Measurements from ENCODE around the gene RCAN3.
"Not testable (repeated sequence)": the region's sequence is repeated elsewhere in the genome, so short reads cannot be mapped to it uniquely, and the experiment has no call there.

Gene RCAN3

GRCh38 chr1:24541711-24542346 lies 39.2 kb downstream of the RCAN3 start:
- DNase-seq (ENCODE audit: low read depth) = no peak
- H3K4me3 ChIP-seq (replicated peaks; ENCODE audit: low read depth, low read length) = no peak overlapping the region
- TF ChIP-seq, protein P1, sequence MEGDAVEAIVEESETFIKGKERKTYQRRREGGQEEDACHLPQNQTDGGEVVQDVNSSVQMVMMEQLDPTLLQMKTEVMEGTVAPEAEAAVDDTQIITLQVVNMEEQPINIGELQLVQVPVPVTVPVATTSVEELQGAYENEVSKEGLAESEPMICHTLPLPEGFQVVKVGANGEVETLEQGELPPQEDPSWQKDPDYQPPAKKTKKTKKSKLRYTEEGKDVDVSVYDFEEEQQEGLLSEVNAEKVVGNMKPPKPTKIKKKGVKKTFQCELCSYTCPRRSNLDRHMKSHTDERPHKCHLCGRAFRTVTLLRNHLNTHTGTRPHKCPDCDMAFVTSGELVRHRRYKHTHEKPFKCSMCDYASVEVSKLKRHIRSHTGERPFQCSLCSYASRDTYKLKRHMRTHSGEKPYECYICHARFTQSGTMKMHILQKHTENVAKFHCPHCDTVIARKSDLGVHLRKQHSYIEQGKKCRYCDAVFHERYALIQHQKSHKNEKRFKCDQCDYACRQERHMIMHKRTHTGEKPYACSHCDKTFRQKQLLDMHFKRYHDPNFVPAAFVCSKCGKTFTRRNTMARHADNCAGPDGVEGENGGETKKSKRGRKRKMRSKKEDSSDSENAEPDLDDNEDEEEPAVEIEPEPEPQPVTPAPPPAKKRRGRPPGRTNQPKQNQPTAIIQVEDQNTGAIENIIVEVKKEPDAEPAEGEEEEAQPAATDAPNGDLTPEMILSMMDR (IDR thresholded peaks at IDR 0.05; ENCODE audit: low read length, missing control alignments) = peak; percentile 42

DNA sequence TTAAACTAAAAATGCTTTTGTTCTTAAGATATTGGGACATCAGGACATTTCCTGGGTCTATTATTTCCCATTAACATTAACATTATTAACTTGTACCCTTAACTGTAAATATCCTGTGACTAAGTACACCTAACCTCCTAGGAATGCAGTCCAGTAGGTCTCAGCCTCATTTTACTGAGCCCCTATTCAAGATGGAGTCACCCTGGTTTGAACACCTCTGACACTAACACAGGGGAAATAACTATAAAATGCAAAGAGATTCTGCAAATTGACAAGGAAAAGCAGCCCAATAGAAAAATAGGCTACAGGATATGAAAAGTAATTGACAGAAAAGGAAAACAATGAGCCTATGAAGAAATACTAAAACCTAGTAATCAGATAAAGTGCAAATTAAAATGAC lies 41.6 kb downstream of the RCAN3 start:
- no peak for DNase-seq (ENCODE audit: low read depth)
- H3K4me3 ChIP-seq (replicated peaks; ENCODE audit: low read depth, low read length) = no peak overlapping the region
- TF ChIP-seq, protein P1 (IDR thresholded peaks at IDR 0.05; ENCODE audit: low read length, missing control alignments) = no peak

DNA sequence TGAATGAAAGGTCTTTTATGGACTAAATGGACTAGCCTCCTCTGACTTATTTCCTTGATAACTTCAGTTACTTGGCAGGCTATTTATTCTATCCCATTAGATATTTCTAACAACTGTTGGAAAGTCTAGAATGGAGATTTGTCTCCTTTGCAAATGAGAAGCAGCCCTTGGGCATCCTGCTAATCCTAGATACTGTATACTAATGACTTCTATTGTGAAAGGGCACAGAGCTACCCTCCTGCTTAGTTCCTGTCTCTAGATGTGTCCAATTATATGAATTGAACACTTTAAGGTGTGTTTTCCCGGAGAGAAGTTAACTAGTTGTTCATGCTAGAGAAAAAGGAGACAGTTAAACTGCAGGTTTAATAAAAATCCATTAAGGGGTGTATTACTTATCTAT lies 43.0 kb downstream of the RCAN3 start:
- TF ChIP-seq, protein P1 (IDR thresholded peaks at IDR 0.05; ENCODE audit: low read length, missing control alignments) = no peak
- no peak overlapping the region for H3K4me3 ChIP-seq (replicated peaks; ENCODE audit: low read depth, low read length)
- no peak for DNase-seq (ENCODE audit: low read depth)

GRCh38 chr1:24547195-24547594 lies 44.6 kb downstream of the RCAN3 start:
- TF ChIP-seq, protein P1 (IDR thresholded peaks at IDR 0.05; ENCODE audit: low read length, missing control alignments) = no peak
- no peak for DNase-seq (ENCODE audit: low read depth)
- no peak overlapping the region for H3K4me3 ChIP-seq (replicated peaks; ENCODE audit: low read depth, low read length)

DNA sequence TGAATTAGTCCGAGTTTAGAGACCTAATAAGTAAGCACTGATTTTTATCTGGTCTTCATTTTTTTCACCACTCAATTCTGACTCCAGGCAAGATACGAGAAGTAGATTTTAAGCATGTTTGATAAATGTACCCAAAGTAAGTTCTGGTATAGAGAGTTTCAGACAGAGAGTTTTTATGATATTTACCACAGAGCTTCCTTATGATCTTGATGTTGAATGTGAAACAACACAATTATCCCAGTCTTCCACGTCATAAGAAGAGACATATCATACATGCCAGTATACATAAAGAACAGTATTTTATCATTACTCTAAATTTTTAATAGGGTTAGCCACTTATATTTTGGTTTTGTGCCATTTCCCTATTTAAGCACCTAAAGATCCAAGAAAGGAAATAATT lies 45.4 kb downstream of the RCAN3 start:
- TF ChIP-seq, protein P1 (IDR thresholded peaks at IDR 0.05; ENCODE audit: low read length, missing control alignments) = no peak
- DNase-seq (ENCODE audit: low read depth) = no peak

DNA sequence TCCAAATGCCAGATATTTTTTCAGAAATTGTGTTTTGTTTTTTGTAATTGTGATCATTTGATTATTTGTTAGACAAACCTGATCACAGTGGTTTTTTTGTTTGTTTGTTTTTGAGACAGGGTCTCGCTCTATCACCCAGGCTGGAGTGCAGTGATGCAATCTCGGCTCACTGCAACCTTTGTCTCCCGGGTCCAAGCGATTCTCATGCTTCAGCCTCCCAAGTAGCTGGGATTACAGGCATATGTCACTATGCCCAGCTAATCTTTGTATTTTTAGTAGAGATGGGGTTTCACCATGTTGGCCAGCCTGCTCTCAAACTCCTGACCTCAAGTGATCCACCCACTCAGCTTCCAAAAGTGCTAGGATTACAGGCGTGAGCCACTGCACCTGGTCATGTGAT lies 46.6 kb downstream of the RCAN3 start:
- H3K4me3 ChIP-seq (replicated peaks; ENCODE audit: low read depth, low read length); DNase-seq (ENCODE audit: low read depth): not testable (repeated sequence)

More for the DNA sequence above, 45.4 kb downstream of the RCAN3 start:
- no peak overlapping the region for H3K4me3 ChIP-seq (replicated peaks; ENCODE audit: low read depth, low read length)

DNA sequence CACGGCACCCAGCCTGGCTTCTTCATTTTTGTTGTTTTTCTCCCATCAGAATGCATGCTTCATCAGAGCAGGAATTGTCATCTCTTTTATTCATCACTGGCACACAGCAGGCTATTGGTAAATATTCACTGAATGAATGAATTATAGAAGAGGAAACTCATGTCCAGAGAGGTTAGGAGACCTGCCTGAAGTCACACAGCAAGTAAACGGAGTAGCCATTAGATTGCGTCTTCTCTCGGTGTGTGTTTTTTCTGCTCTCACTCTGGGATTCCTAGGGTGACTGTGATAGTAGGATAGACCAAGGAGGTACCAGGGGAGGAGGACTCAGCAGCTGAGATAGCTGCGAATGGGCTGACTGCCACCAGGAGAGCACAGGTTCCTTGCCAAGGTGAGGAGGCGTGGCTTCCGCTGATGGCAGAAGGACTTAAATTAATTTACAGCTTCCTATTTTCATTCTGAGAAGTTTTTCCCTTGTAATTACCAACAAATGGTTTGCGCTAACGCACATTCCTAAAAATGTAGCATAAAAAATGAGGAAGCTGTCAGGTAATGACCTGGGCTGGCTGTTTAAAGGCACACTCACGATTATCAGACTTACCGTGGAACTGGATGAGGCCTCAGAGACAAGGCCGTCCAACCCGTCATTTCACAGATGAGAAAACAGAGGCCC lies 48.8 kb downstream of the RCAN3 start:
- DNase-seq (ENCODE audit: low read depth) = no peak
- TF ChIP-seq, protein P1 (IDR thresholded peaks at IDR 0.05; ENCODE audit: low read length, missing control alignments) = no peak
- H3K4me3 ChIP-seq (replicated peaks; ENCODE audit: low read depth, low read length) = no peak overlapping the region

Measured in fibroblast of pulmonary artery (primary cell).